ENCODE results near the gene TEX14. TPM values are rescaled to one million over a fixed set of nuclear protein-coding genes. Genes with fewer than 3 reads are reported as not detected.

TEX14 gene
- polyA plus RNA-seq, 1 donor (not counting 4 experiments of a cell fraction or from before 2014, with no cell fraction given): 0.16 TPM

GRCh38 chr17:58694826-58695225 is 3.0 kb upstream of the TEX14 start:
- no peak for FAIRE-seq
- peaks cover 0 to 7% of the 10 kb centered on the region in 2 experiments for H3K36me3 ChIP-seq (ENCODE audit: control insufficient read depth in 2 of 2, extremely low read depth in 1 of 2, insufficient read depth in 2 of 2, low read length in 2 of 2)
- no peaks in the 10 kb centered on the region for H3K9me3 ChIP-seq (ENCODE audit: control insufficient read depth, low read depth, low read length)
- H3K9ac ChIP-seq (ENCODE audit: control insufficient read depth, extremely low read depth, insufficient read depth, low read length): no peak overlapping the region
- H3K9me1 ChIP-seq (ENCODE audit: control insufficient read depth, extremely low read depth, insufficient read depth, low read length): no peaks in the 10 kb centered on the region
- no peak for DNase-seq (ENCODE audit: low read depth, low spot score)
- no peak for TF ChIP-seq EZH2 (IDR thresholded peaks at IDR 0.05; ENCODE audit: low read length)
- TF ChIP-seq, protein P1, sequence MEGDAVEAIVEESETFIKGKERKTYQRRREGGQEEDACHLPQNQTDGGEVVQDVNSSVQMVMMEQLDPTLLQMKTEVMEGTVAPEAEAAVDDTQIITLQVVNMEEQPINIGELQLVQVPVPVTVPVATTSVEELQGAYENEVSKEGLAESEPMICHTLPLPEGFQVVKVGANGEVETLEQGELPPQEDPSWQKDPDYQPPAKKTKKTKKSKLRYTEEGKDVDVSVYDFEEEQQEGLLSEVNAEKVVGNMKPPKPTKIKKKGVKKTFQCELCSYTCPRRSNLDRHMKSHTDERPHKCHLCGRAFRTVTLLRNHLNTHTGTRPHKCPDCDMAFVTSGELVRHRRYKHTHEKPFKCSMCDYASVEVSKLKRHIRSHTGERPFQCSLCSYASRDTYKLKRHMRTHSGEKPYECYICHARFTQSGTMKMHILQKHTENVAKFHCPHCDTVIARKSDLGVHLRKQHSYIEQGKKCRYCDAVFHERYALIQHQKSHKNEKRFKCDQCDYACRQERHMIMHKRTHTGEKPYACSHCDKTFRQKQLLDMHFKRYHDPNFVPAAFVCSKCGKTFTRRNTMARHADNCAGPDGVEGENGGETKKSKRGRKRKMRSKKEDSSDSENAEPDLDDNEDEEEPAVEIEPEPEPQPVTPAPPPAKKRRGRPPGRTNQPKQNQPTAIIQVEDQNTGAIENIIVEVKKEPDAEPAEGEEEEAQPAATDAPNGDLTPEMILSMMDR (optimal IDR thresholded peaks at IDR 0.05 in 1 of 3, IDR thresholded peaks at IDR 0.05 in 1 of 3, conservative IDR thresholded peaks at IDR 0.05 in 1 of 3; ENCODE audit: extremely low read depth in 1 of 3, insufficient read depth in 2 of 3, low read length in 3 of 3): no peak
- H4K20me1 ChIP-seq (ENCODE audit: control insufficient read depth, extremely low read depth, insufficient read depth, low read length): no peaks in the 10 kb centered on the region
- no peak overlapping the region for H3K27ac ChIP-seq (ENCODE audit: control insufficient read depth, insufficient read depth, low read length)
- no peak overlapping the region for H2AFZ ChIP-seq (ENCODE audit: control insufficient read depth, low read length)
- dilution Hi-C loops (cut with MboI; ENCODE audit: extremely low pct_ligation_motif_present, low sequenced_read_pairs): no loop called here
- H3K4me3 ChIP-seq (ENCODE audit: control insufficient read depth in 2 of 3, extremely low read depth in 1 of 3, insufficient read depth in 2 of 3, low read depth in 1 of 3, low read length in 3 of 3): no peak overlapping the region
- no peak overlapping the region for H3K4me2 ChIP-seq (ENCODE audit: control insufficient read depth, extremely low read depth, insufficient read depth, low read depth, low read length)
- H3K79me2 ChIP-seq (ENCODE audit: control insufficient read depth, insufficient read depth, low read length): peaks cover 17% of the 10 kb centered on the region
- H3K4me1 ChIP-seq (ENCODE audit: control insufficient read depth, extremely low read depth, insufficient read depth, low read length): peaks cover 17% of the 10 kb centered on the region
- no peaks in the 10 kb centered on the region for H3K27me3 ChIP-seq (ENCODE audit: control insufficient read depth, extremely low read depth, insufficient read depth, low read length)

DNA sequence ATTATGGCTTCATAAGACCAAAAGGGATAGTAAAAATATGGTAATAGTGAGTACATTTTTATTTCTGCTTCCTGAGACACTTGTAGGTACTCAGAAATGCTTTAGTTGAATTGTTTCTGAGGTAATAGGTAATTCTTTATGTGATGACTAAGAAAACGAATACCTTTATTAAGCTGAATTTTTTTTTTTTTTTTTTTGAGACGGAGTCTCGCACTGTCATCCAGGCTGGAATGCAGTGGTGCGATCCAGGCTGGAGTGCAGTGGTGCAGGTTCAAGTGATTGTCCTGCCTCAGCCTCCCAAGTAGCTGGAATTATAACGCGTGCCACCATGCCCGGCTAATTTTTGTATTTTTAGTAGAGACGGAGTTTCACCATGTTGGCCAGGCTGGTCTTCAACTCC is 2.5 kb upstream of the TEX14 start:
- H3K4me2 ChIP-seq (ENCODE audit: control insufficient read depth, extremely low read depth, insufficient read depth, low read depth, low read length): no peak overlapping the region
- dilution Hi-C loops (cut with MboI; ENCODE audit: extremely low pct_ligation_motif_present, low sequenced_read_pairs): no loop called here

More for the DNA sequence above, 2.5 kb upstream of the TEX14 start:
- peaks cover 17% of the 10 kb centered on the region for H3K79me2 ChIP-seq (ENCODE audit: control insufficient read depth, insufficient read depth, low read length)
- H3K36me3 ChIP-seq (ENCODE audit: control insufficient read depth in 2 of 2, extremely low read depth in 1 of 2, insufficient read depth in 2 of 2, low read length in 2 of 2): peaks cover 0 to 7% of the 10 kb centered on the region in 2 experiments
- no peak overlapping the region for H3K9ac ChIP-seq (ENCODE audit: control insufficient read depth, extremely low read depth, insufficient read depth, low read length)
- no peaks in the 10 kb centered on the region for H3K9me3 ChIP-seq (ENCODE audit: control insufficient read depth, low read depth, low read length)
- no peak overlapping the region for H2AFZ ChIP-seq (ENCODE audit: control insufficient read depth, low read length)
- H3K9me1 ChIP-seq (ENCODE audit: control insufficient read depth, extremely low read depth, insufficient read depth, low read length): no peaks in the 10 kb centered on the region
- DNase-seq (ENCODE audit: low read depth, low spot score) (no peak), FAIRE-seq (no peak)
- H3K4me3 ChIP-seq (ENCODE audit: control insufficient read depth in 2 of 3, extremely low read depth in 1 of 3, insufficient read depth in 2 of 3, low read depth in 1 of 3, low read length in 3 of 3): peak overlapping the region in 1 of 3 experiments; percentile 84
- H4K20me1 ChIP-seq (ENCODE audit: control insufficient read depth, extremely low read depth, insufficient read depth, low read length): no peaks in the 10 kb centered on the region
- H3K4me1 ChIP-seq (ENCODE audit: control insufficient read depth, extremely low read depth, insufficient read depth, low read length): peaks cover 17% of the 10 kb centered on the region
- peak overlapping the region; percentile 17 for H3K27ac ChIP-seq (ENCODE audit: control insufficient read depth, insufficient read depth, low read length)
- TF ChIP-seq, protein P1 (optimal IDR thresholded peaks at IDR 0.05 in 1 of 3, IDR thresholded peaks at IDR 0.05 in 1 of 3, conservative IDR thresholded peaks at IDR 0.05 in 1 of 3; ENCODE audit: extremely low read depth in 1 of 3, insufficient read depth in 2 of 3, low read length in 3 of 3): no peak
- no peak for TF ChIP-seq EZH2 (IDR thresholded peaks at IDR 0.05; ENCODE audit: low read length)
- no peaks in the 10 kb centered on the region for H3K27me3 ChIP-seq (ENCODE audit: control insufficient read depth, extremely low read depth, insufficient read depth, low read length)

Measured in keratinocyte (primary cell).